SK-N-SH (cell line): ENCODE measurements around the gene ARL3. TPM values are rescaled to one million over a fixed set of nuclear protein-coding genes. Genes with fewer than 3 reads are reported as not detected.

Source experiments
- CTCF ChIA-PET: fragments of 300-600, 350-600 bp; formaldehyde crosslinking; extraction: SDS; loops from one replicate; lab custom pipeline; 2021; lab: Yijun Ruan, JAX
- POLR2A ChIA-PET: fragments of 350-600 bp; sonication (Branson Sonifier 250); formaldehyde crosslinking; extraction: SDS; loops from one replicate; lab custom pipeline; 2020; ENCODE audit warnings: antibody characterized with exemption, inconsistent platforms; lab: Yijun Ruan, JAX
- DNase-seq: peaks from one replicate; pipeline ENCODE4 v3.0.0; 2012
- H2AFZ ChIP-seq: fragments of 200-600 bp; sonication (generic); 2 replicates; pipeline ENCODE4 v1.8.1; 2016; ENCODE audit warnings: antibody characterized with exemption, mild to moderate bottlenecking, low read depth
- H3F3A ChIP-seq: fragments of 200-600 bp; sonication (generic); replicated peaks from 2 replicates; pipeline ENCODE3; 2016; ENCODE audit warnings: antibody characterized with exemption, mild to moderate bottlenecking; ENCODE audit not compliant: insufficient read depth
- H3K27ac ChIP-seq, 2 experiments: fragments of 200-500 bp in 1 of 2; fragments of 200-600 bp in 1 of 2; sonication (Bioruptor generic) in 1 of 2; sonication (generic), shearing (Covaris generic) in 1 of 2; 2 replicates each; pipeline versions ENCODE4 v1.5.1 to v1.6.1; 2014 to 2016; ENCODE audit warnings: low read depth in 2 of 2, inconsistent platforms in 1 of 2, low read length in 1 of 2, mild to moderate bottlenecking in 1 of 2, mixed read lengths in 1 of 2
- H3K27me3 ChIP-seq: fragments of 200-600 bp; sonication (generic), shearing (Covaris generic); 2 replicates; pipeline ENCODE4 v1.6.1; 2016; ENCODE audit warnings: mixed run types; ENCODE audit not compliant: insufficient read depth
- H3K36me3 ChIP-seq, 2 experiments: fragments of 200-500 bp in 1 of 2; fragments of 200-600 bp in 1 of 2; sonication (Bioruptor generic) in 1 of 2; sonication (generic) in 1 of 2; replicated peaks in 1 of 2; 2 replicates each; pipeline versions ENCODE3 to v1.5.1; 2014 to 2016; ENCODE audit warnings: low read length in 1 of 2, mild to moderate bottlenecking in 1 of 2; ENCODE audit not compliant: insufficient read depth in 2 of 2, control insufficient read depth in 1 of 2
- H3K4me1 ChIP-seq, 2 experiments: fragments of 200-500 bp in 1 of 2; fragments of 200-600 bp in 1 of 2; sonication (Bioruptor generic) in 1 of 2; sonication (generic), shearing (Covaris generic) in 1 of 2; 2 replicates each; pipeline versions ENCODE4 v1.5.1 to v1.6.1; 2014 to 2016; ENCODE audit warnings: low read depth in 1 of 2, low read length in 1 of 2, mixed run types in 1 of 2; ENCODE audit not compliant: insufficient read depth in 2 of 2, control insufficient read depth in 1 of 2
- H3K4me2 ChIP-seq: fragments of 200-600 bp; sonication (generic), shearing (Covaris generic); 2 replicates; pipeline ENCODE4 v1.6.1; 2017; ENCODE audit warnings: mixed run types
- H3K4me3 ChIP-seq, 2 experiments: fragments of 200-500 bp in 1 of 2; fragments of 200-600 bp in 1 of 2; sonication (Bioruptor generic) in 1 of 2; sonication (generic), shearing (Covaris generic) in 1 of 2; 2 replicates each; pipeline versions ENCODE4 v1.5.1 to v1.8.1; 2014 to 2016; ENCODE audit warnings: low read depth in 2 of 2, inconsistent platforms in 1 of 2, low read length in 1 of 2, mild to moderate bottlenecking in 1 of 2, mixed read lengths in 1 of 2, moderate library complexity in 1 of 2
- H3K79me2 ChIP-seq: fragments of 200-600 bp; sonication (generic); 2 replicates; pipeline ENCODE4 v1.8.1; 2017; ENCODE audit warnings: mild to moderate bottlenecking; ENCODE audit not compliant: insufficient read depth
- H3K9ac ChIP-seq: fragments of 200-600 bp; sonication (generic); 2 replicates; pipeline ENCODE4 v1.6.1; 2017; ENCODE audit warnings: mixed run types
- H3K9me2 ChIP-seq: fragments of 200-600 bp; sonication (generic); 2 replicates; pipeline ENCODE4 v1.6.1; 2017; ENCODE audit warnings: mixed run types
- H3K9me3 ChIP-seq: fragments of 200-600 bp; sonication (generic); 2 replicates; pipeline ENCODE4 v1.6.1; 2017; ENCODE audit warnings: mixed run types, mild to moderate bottlenecking, moderate library complexity
- H4K20me1 ChIP-seq: fragments of 200-600 bp; sonication (generic); 2 replicates; pipeline ENCODE4 v1.6.1; 2017; ENCODE audit warnings: mild to moderate bottlenecking, mixed run types; ENCODE audit not compliant: insufficient read depth
- ELF1 ChIP-seq: IDR thresholded peaks from 2 replicates; pipeline ENCODE4 v1.4.0; 2012
- FOXJ3 ChIP-seq: sonication (generic); formaldehyde crosslinking; IDR thresholded peaks from 2 replicates; pipeline ENCODE4 v1.5.1; 2020; ENCODE audit warnings: mild to moderate bottlenecking, missing genetic modification reagents
- FOXM1 ChIP-seq: IDR thresholded peaks from 2 replicates; pipeline ENCODE4 v1.4.0; 2012; ENCODE audit warnings: low read depth, mild to moderate bottlenecking
- GABPA ChIP-seq: IDR thresholded peaks from 2 replicates; pipeline ENCODE4 v1.4.0; 2012; ENCODE audit warnings: low read depth, mild to moderate bottlenecking
- GATA2 ChIP-seq: sonication (generic); formaldehyde crosslinking; IDR thresholded peaks from 2 replicates; pipeline ENCODE4 v1.5.0; 2020; ENCODE audit warnings: mild to moderate bottlenecking, missing genetic modification reagents
- MEF2A ChIP-seq: IDR thresholded peaks from 2 replicates; pipeline ENCODE4 v1.4.0; 2012; ENCODE audit warnings: low read depth, borderline replicate concordance
- NFIC ChIP-seq: IDR thresholded peaks from 2 replicates; pipeline ENCODE4 v1.4.0; 2012; ENCODE audit warnings: borderline replicate concordance
- POLR2AphosphoS5 ChIP-seq: IDR thresholded peaks from 2 replicates; pipeline ENCODE4 v1.6.1; 2012; ENCODE audit warnings: low read depth, low read length
- RXRA ChIP-seq: IDR thresholded peaks from 2 replicates; pipeline ENCODE4 v1.4.0; 2012; ENCODE audit warnings: low read depth, mild to moderate bottlenecking, borderline replicate concordance
- TCF12 ChIP-seq: IDR thresholded peaks from 2 replicates; pipeline ENCODE4 v1.4.0; 2012
- YY1 ChIP-seq: IDR thresholded peaks from 2 replicates; pipeline ENCODE4 v1.4.0; 2012; ENCODE audit warnings: low read depth, mild to moderate bottlenecking
- WGBS: methylation state at CpG from one replicate; pipeline ENCODE4 v1.1.6; 2017; ENCODE audit warnings: low lambda C conversion rate; 5-methylcytosine and 5-hydroxymethylcytosine counted together
- polyA plus RNA-seq, 3 experiments: library from polyadenylated mRNA; depleted of rRNA; stranded (reverse); fragments of >200 nt; gene quantifications; 2 replicates each; pipeline ENCODE4 v1.2.3, GENCODE V29; 2012
- TF ChIP-seq, protein P1 (sequence below): fragments of 150-350 bp; IDR thresholded peaks from 2 replicates; pipeline ENCODE4 v1.6.1; 2017; ENCODE audit warnings: antibody characterized with exemption, low read length, low read depth, borderline replicate concordance
- TF ChIP-seq, protein P2 (sequence below): fragments of 150-350 bp; IDR thresholded peaks from 2 replicates; pipeline ENCODE4 v1.6.1; 2016; ENCODE audit warnings: mild to moderate bottlenecking, low read depth, low read length
- TF ChIP-seq, protein P3 (sequence below): IDR thresholded peaks from 2 replicates; pipeline ENCODE4 v1.4.0; 2012; ENCODE audit warnings: low read depth
- TF ChIP-seq, protein P4 (sequence below): IDR thresholded peaks from 2 replicates; pipeline ENCODE4 v1.4.0; 2012; ENCODE audit warnings: low read depth, borderline replicate concordance

Gene ARL3
- polyA plus RNA-seq, 1 of the 3 experiments (the other 2 are of a cell fraction) = 11.2 TPM

DNA sequence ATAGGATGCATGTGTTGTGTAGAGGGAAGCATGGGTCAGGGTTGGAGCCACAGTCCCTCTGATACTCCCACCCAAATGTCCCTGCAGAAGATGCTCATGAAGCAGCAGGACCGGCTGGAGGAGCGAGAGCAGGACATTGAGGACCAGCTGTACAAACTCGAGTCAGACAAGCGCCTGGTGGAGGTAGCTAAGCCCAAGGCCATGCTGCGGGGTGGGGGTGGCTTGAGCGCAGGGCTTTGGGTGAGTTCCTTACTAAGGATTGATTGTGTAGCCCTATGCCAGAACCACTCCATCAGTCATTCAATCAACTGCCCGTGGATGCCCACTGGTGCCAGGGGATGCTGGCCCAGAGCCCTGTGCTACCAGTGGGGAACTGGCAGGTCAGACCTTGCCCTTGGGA is 59.6 kb downstream of the ARL3 start:
- H3K4me2 ChIP-seq = no peak overlapping the region
- no peak for TF ChIP-seq GABPA
- H4K20me1 ChIP-seq = peaks cover 63% of the 10 kb centered on the region
- H3K9me3 ChIP-seq = no peaks in the 10 kb centered on the region
- POLR2A ChIA-PET = interaction anchor here (0.5 kb wide), 1 partner anchor 16 kb away, joined by 5 read pairs; no protein-coding TSS in a partner anchor
- H3K9me2 ChIP-seq = no peaks in the 10 kb centered on the region
- 88% methylated on average over 5 of the region's 7 CpGs for whole genome bisulfite sequencing
- H3K4me1 ChIP-seq = peaks cover under 1 to 20% of the 10 kb centered on the region in 2 experiments; a peak in 2 of 4 replicates
- H3K27me3 ChIP-seq = no peaks in the 10 kb centered on the region
- H3K79me2 ChIP-seq = peaks cover 63% of the 10 kb centered on the region
- H3K27ac ChIP-seq = no peak overlapping the region
- H3K4me3 ChIP-seq = no peak overlapping the region
- CTCF ChIA-PET = interaction anchor here (2.2 kb wide), 1 partner anchor 10 kb away, joined by 8 read pairs; the partner anchor contains the start of gene TRIM8
- H3K36me3 ChIP-seq = peaks cover 19 to 52% of the 10 kb centered on the region in 2 experiments
- no peak overlapping the region for H3K9ac ChIP-seq
- no peak overlapping the region for H2AFZ ChIP-seq
- DNase-seq = no peak
- peaks cover 16% of the 10 kb centered on the region for H3F3A ChIP-seq

DNA sequence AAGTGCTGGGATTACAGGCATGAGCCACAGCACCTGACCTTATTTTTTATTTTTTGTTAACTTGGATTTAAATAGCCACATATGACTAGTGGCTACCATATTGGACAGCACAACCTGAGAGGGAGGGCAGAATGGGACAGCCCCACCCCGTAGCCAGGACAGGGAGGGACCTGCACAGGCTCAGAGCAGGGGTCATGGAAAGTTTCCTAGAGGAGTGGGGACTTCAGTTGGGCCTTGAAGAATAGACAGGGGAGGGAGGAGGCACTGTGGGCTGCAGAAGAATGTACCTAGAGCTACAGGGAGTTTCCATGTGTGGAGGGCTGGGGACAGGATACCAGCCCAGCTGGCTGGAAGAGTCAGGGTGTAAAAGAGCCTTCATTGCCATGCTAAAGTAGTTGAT is 61.1 kb downstream of the ARL3 start:
- Histone ChIP-seq H4K20me1 (peaks cover 73% of the 10 kb centered on the region), H3K36me3 (peaks cover 19 to 47% of the 10 kb centered on the region in 2 experiments)

DNA sequence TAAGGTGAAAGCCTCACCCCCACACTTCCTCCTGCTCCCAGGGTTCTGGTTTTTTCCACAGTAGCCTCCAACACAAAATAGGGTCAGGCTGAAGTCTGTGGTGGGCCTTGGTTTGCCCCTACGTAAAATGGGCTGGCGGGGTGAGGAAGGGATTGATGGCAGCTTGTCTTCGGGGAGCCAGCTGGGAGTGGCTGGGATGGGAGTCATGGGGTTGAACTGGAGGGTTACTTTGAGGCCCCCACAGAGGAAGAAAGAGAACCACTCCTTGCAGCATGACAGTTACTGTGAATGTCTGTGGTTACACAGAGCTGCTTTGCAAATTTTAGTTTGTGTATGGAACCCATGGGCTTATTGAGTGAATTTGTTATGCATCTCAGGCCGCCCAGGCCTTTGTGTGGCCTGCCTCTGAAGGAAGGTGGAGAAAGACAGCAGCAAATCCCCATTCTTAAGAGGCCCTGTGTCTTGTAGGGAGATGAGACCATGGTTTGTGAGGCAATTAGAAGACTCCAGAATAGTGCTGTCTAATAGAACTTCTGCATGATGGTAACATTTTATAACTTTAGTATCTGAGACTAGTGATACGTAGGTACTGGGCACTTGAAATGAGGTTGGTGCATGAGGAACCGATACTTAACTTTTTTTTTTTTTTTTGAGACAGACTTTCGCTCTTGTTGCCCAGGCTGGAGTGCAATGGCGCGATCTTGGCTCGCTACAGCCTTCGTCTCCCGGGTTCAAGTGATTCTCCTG is 61.9 kb downstream of the ARL3 start:
- H3K36me3 ChIP-seq = peaks cover 14 to 41% of the 10 kb centered on the region in 2 experiments
- CTCF ChIA-PET = interaction anchor here (1.3 to 3.6 kb wide), 2 partner anchors 17 to 258 kb away, joined by 3 to 33 read pairs; no protein-coding TSS in a partner anchor
- H3K9ac ChIP-seq = no peak overlapping the region
- H3K4me3 ChIP-seq = no peak overlapping the region
- no peaks in the 10 kb centered on the region for H3K9me3 ChIP-seq
- H3K4me2 ChIP-seq = no peak overlapping the region
- H3F3A ChIP-seq = peaks cover 4% of the 10 kb centered on the region
- no peak overlapping the region for H2AFZ ChIP-seq
- peaks cover 80% of the 10 kb centered on the region for H4K20me1 ChIP-seq
- DNase-seq = no peak
- H3K9me2 ChIP-seq = no peaks in the 10 kb centered on the region
- POLR2A ChIA-PET = no interaction called here
- no peak overlapping the region for H3K27ac ChIP-seq
- H3K79me2 ChIP-seq = peaks cover 85% of the 10 kb centered on the region
- 92% methylated on average over 12 of the region's 12 CpGs for WGBS
- no peaks in the 10 kb centered on the region for H3K27me3 ChIP-seq
- H3K4me1 ChIP-seq = peaks cover 22 to 42% of the 10 kb centered on the region in 2 experiments; a peak in 3 of 4 replicates
- TF ChIP-seq ELF1 = no peak
- TF ChIP-seq, protein P1, sequence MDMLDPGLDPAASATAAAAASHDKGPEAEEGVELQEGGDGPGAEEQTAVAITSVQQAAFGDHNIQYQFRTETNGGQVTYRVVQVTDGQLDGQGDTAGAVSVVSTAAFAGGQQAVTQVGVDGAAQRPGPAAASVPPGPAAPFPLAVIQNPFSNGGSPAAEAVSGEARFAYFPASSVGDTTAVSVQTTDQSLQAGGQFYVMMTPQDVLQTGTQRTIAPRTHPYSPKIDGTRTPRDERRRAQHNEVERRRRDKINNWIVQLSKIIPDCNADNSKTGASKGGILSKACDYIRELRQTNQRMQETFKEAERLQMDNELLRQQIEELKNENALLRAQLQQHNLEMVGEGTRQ = no peak
- TF ChIP-seq, protein P2, sequence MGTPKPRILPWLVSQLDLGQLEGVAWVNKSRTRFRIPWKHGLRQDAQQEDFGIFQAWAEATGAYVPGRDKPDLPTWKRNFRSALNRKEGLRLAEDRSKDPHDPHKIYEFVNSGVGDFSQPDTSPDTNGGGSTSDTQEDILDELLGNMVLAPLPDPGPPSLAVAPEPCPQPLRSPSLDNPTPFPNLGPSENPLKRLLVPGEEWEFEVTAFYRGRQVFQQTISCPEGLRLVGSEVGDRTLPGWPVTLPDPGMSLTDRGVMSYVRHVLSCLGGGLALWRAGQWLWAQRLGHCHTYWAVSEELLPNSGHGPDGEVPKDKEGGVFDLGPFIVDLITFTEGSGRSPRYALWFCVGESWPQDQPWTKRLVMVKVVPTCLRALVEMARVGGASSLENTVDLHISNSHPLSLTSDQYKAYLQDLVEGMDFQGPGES = no peak
- no peak for TF ChIP-seq MEF2A
- no peak for TF ChIP-seq GATA2 (CRISPR knock-in tag)
- TF ChIP-seq RXRA = no peak
- no peak for TF ChIP-seq FOXJ3 (CRISPR knock-in tag)
- TF ChIP-seq, protein P3, sequence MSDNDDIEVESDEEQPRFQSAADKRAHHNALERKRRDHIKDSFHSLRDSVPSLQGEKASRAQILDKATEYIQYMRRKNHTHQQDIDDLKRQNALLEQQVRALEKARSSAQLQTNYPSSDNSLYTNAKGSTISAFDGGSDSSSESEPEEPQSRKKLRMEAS = no peak
- TF ChIP-seq FOXM1 = no peak
- TF ChIP-seq, protein P4, sequence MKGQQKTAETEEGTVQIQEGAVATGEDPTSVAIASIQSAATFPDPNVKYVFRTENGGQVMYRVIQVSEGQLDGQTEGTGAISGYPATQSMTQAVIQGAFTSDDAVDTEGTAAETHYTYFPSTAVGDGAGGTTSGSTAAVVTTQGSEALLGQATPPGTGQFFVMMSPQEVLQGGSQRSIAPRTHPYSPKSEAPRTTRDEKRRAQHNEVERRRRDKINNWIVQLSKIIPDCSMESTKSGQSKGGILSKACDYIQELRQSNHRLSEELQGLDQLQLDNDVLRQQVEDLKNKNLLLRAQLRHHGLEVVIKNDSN = no peak
- TF ChIP-seq YY1 = no peak
- no peak for TF ChIP-seq NFIC
- no peak for TF ChIP-seq TCF12
- TF ChIP-seq POLR2AphosphoS5 = no peak

More for the DNA sequence above, 61.1 kb downstream of the ARL3 start:
- no peak overlapping the region for H3K4me2 ChIP-seq
- H3K9me3 ChIP-seq = no peaks in the 10 kb centered on the region
- ChIA-PET POLR2A (no interaction called here), CTCF (interaction anchor here (1.6 kb wide), 1 partner anchor 17 kb away, joined by 5 read pairs; no protein-coding TSS in a partner anchor)
- 91% methylated on average over 1 of the region's 1 CpG for WGBS
- H3K79me2 ChIP-seq = peaks cover 78% of the 10 kb centered on the region
- TF ChIP-seq, protein P1 = no peak
- peaks cover 7% of the 10 kb centered on the region for H3F3A ChIP-seq
- DNase-seq = no peak
- peaks cover 14 to 35% of the 10 kb centered on the region in 2 experiments; a peak in 3 of 4 replicates for H3K4me1 ChIP-seq
- H3K9ac ChIP-seq = no peak overlapping the region
- H3K4me3 ChIP-seq = no peak overlapping the region
- H3K27ac ChIP-seq = no peak overlapping the region
- H2AFZ ChIP-seq = no peak overlapping the region
- no peaks in the 10 kb centered on the region for H3K9me2 ChIP-seq
- no peaks in the 10 kb centered on the region for H3K27me3 ChIP-seq
